ENCODE data around the gene LRIT1. TPM values are rescaled to one million over a fixed set of nuclear protein-coding genes. Genes with fewer than 3 reads are reported as not detected.

The LRIT1 gene
- total RNA-seq, 2 experiments from 2014 or later: not detected

- POLR2A ChIA-PET: interaction anchor here (1.4 kb wide), 1 partner anchor 8 kb away, joined by 3 read pairs; no protein-coding TSS in a partner anchor
- no peaks in the 10 kb centered on the region for H3K27me3 Mint-ChIP-seq
Observed at GRCh38 chr10:84201682-84202081, 39.7 kb downstream of the LRIT1 start.

GRCh38 chr10:84201244-84201606, 40.1 kb downstream of the LRIT1 start:
- no peak for DNase-seq
- POLR2A ChIA-PET: no interaction called here
- no peak for ATAC-seq
- TF ChIP-seq CTCF (IDR thresholded peaks at IDR 0.05): no peak
- peaks cover 3% of the 10 kb centered on the region for H3K27me3 Mint-ChIP-seq
- no peaks in the 10 kb centered on the region for H3K36me3 Mint-ChIP-seq (ENCODE audit: low read depth)
- H3K4me1 Mint-ChIP-seq (ENCODE audit: low read depth): no peaks in the 10 kb centered on the region
- CTCF ChIA-PET: interaction anchor here (1.0 kb wide), 1 partner anchor 53 kb away, joined by 4 read pairs; no protein-coding TSS in a partner anchor
- H3K27ac Mint-ChIP-seq: no peak overlapping the region
- intact Hi-C loops (cut with micrococcal nuclease): loop anchor here (5.0 kb wide), 1 partner anchor 44 kb away; no protein-coding TSS in a partner anchor
- H3K9me3 Mint-ChIP-seq: no peaks in the 10 kb centered on the region
- no peak overlapping the region for H3K4me3 Mint-ChIP-seq

More at GRCh38 chr10:84201682-84202081, 39.7 kb downstream of the LRIT1 start:
- H3K4me3 Mint-ChIP-seq: no peak overlapping the region
- no peaks in the 10 kb centered on the region for H3K9me3 Mint-ChIP-seq
- no peak for TF ChIP-seq CTCF (IDR thresholded peaks at IDR 0.05)
- ATAC-seq (no peak), DNase-seq (no peak)
- CTCF ChIA-PET: interaction anchor here (1.0 kb wide), 2 partner anchors 13 to 53 kb away, joined by 4 read pairs; no protein-coding TSS in a partner anchor
- H3K4me1 Mint-ChIP-seq (ENCODE audit: low read depth): no peaks in the 10 kb centered on the region
- no peaks in the 10 kb centered on the region for H3K36me3 Mint-ChIP-seq (ENCODE audit: low read depth)
- no peak overlapping the region for H3K27ac Mint-ChIP-seq
- intact Hi-C loops (cut with micrococcal nuclease): loop anchor here (5.0 kb wide), 1 partner anchor 44 kb away; no protein-coding TSS in a partner anchor

- no peak for TF ChIP-seq CTCF (IDR thresholded peaks at IDR 0.05)
- DNase-seq (no peak), ATAC-seq (no peak)
- ChIA-PET CTCF (interaction anchor here (0.6 to 0.7 kb wide), 2 partner anchors 52 to 327 kb away, joined by 4 read pairs; no protein-coding TSS in a partner anchor), POLR2A (no interaction called here)
- no peaks in the 10 kb centered on the region for H3K36me3 Mint-ChIP-seq (ENCODE audit: low read depth)
- H3K27ac Mint-ChIP-seq: no peak overlapping the region
- intact Hi-C loops (cut with micrococcal nuclease): loop anchor here (5.0 kb wide), 1 partner anchor 43 kb away; no protein-coding TSS in a partner anchor
- H3K4me1 Mint-ChIP-seq (ENCODE audit: low read depth): no peaks in the 10 kb centered on the region
- peaks cover 4% of the 10 kb centered on the region for H3K27me3 Mint-ChIP-seq
- no peak overlapping the region for H3K4me3 Mint-ChIP-seq
- H3K9me3 Mint-ChIP-seq: no peaks in the 10 kb centered on the region
Observed at GRCh38 chr10:84200537-84201243, 40.7 kb downstream of the LRIT1 start.

- ChIA-PET POLR2A (no interaction called here), CTCF (interaction anchor here (1.3 to 1.7 kb wide), 3 partner anchors 42 to 50 kb away, joined by 4 read pairs; no protein-coding TSS in a partner anchor)
- DNase-seq: no peak
- Mint-ChIP-seq H3K4me3 (no peak overlapping the region), H3K27ac (no peak overlapping the region), H3K36me3 (ENCODE audit: low read depth) (no peaks in the 10 kb centered on the region), H3K9me3 (no peaks in the 10 kb centered on the region), H3K27me3 (peaks cover 8% of the 10 kb centered on the region), H3K4me1 (ENCODE audit: low read depth) (no peaks in the 10 kb centered on the region)
- no peak for ATAC-seq
- TF ChIP-seq CTCF (IDR thresholded peaks at IDR 0.05): no peak
- intact Hi-C loops (cut with micrococcal nuclease): no loop called here
Observed at GRCh38 chr10:84198206-84198915, 43.0 kb downstream of the LRIT1 start.

Data from activated CD8-positive, alpha-beta T cell treated with anti-CD3 and anti-CD28 coated beads for 36 hours (primary cell).